Sigmoid colon (tissue), 4 donors: Measurements from ENCODE around the gene EMD.

Source experiments
- EP300 ChIP-seq, 4 donors: sonication (generic); formaldehyde crosslinking; IDR thresholded peaks; one replicate each; pipeline ENCODE4 v1.6.1; 2017; ENCODE audit warnings: antibody characterized with exemption in 4 of 4
- POLR2AphosphoS5 ChIP-seq, 4 donors: sonication (generic); formaldehyde crosslinking; IDR thresholded peaks; one replicate each; pipeline ENCODE4 v1.6.1; 2017; ENCODE audit warnings: antibody characterized with exemption in 4 of 4
- TF ChIP-seq, protein P1 (sequence below), 4 experiments: fragments of 450-650 bp in 3 of 4; fragments of 200-600 bp in 1 of 4; IDR thresholded peaks; one replicate each; pipeline ENCODE4 v1.5.1; 2016 to 2019; ENCODE audit warnings: antibody characterized with exemption in 4 of 4, mild to moderate bottlenecking in 3 of 4, moderate library complexity in 2 of 4

DNA sequence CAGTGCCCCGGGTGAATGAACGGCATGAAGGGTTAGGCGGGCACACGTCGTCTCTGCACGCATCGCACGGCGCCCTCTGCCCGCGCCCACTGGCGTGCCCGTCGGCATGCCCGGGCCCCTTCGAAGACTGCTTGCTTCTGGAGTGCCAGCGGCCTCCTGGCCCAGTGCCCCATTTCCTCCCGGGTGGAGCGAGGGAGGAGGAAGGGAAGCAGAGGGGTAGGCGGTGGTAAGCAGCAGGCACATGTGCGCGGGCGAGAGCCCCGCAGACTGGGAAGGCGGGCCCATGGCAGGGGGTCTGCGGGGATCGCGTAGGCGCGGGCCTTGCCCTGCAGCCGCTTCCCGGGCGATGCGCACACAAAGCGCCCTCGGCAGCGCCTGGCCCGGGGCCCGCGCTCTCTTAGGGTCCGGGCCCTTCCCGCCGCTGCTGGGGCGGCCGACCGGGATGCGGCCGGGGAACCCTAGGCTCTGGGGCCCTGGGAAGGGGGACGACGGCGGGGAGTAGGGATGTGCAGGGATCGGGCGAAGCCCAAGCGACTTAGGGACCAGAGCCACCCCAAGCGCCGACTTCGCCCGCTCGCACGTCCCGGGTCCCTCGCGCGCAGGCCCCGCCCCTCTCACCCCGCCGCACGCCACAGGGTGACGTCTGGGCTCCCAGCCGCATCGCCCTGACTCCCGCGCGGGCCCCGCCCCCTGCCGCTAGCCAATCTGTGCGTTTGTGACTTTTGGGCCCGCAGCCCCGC, 866 bp upstream of the EMD start:
- TF ChIP-seq, protein P1, sequence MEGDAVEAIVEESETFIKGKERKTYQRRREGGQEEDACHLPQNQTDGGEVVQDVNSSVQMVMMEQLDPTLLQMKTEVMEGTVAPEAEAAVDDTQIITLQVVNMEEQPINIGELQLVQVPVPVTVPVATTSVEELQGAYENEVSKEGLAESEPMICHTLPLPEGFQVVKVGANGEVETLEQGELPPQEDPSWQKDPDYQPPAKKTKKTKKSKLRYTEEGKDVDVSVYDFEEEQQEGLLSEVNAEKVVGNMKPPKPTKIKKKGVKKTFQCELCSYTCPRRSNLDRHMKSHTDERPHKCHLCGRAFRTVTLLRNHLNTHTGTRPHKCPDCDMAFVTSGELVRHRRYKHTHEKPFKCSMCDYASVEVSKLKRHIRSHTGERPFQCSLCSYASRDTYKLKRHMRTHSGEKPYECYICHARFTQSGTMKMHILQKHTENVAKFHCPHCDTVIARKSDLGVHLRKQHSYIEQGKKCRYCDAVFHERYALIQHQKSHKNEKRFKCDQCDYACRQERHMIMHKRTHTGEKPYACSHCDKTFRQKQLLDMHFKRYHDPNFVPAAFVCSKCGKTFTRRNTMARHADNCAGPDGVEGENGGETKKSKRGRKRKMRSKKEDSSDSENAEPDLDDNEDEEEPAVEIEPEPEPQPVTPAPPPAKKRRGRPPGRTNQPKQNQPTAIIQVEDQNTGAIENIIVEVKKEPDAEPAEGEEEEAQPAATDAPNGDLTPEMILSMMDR (IDR thresholded peaks at IDR 0.05): no peak
- TF ChIP-seq POLR2AphosphoS5 (IDR thresholded peaks at IDR 0.05) (peak in 3 of 4 donors; percentile 91 to 93 (median 92)), EP300 (IDR thresholded peaks at IDR 0.05) (peak in 1 of 4 donors; percentile 29)
